Kasumi-1 (cell line): ENCODE results near the gene FBXO17.
"Not testable (repeated sequence)": the region's sequence is repeated elsewhere in the genome, so short reads cannot be mapped to it uniquely, and the experiment has no call there.

ENCODE experiments used
- DNase-seq, 2 experiments: peaks; one replicate each; lab custom pipeline; 2025; lab: John Stamatoyannopoulos, UW

Gene FBXO17

DNA sequence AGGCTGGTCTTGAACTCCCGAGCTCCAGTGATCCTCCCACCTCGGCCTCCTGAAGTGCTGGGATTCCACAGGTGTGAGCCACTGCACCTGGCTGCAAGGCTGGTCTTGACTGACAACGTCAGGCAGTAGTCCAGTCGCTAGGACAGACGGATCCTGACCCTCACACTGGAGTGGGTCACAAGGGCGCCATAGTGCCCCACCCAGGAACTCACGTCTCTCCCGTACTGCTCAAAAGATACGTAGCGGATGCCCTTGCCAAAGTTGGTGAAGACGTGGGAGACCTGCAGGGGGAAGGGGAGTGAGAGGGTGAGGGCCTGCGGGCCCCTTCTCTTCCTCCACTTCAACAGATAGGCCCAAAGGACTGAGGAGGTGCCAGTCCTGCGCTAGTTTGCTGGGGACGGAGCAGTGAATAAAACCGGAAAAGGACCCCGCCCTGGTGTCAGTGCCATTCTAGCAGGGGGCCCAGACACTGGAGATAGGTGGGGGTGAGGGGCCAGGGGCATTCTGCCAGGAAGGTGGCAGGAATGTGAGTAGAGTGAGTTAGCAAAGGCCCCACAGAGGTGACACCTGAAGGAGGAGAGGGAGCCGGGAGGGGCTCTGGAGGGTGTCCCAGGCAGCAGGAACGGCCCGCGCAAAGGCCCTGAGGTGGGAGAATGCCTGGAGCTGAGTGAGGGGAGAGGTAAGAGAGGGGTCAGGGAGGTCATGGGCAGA, 32.9 kb downstream of the FBXO17 start:
- DNase-seq, result no peak

DNA sequence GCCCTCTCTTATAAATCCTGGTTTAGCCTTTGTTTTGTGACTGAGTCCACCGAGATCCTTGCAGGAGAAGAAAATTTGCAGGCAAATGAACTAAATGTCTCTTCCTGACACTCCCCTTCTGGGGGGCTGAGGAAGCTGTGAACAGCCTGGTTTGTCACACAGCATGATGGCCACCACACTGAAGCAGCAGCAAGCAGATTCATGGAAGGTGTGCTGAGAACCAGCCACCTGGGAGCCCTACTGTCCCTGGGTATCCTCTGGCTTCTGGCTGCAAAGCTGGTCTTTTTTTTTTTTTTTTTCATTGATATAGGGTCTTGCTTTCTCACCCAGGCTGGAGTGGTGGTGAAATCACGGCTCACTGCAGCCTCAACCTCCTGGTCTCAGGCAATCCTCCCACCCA, 33.6 kb downstream of the FBXO17 start:
- no peak for DNase-seq

DNA sequence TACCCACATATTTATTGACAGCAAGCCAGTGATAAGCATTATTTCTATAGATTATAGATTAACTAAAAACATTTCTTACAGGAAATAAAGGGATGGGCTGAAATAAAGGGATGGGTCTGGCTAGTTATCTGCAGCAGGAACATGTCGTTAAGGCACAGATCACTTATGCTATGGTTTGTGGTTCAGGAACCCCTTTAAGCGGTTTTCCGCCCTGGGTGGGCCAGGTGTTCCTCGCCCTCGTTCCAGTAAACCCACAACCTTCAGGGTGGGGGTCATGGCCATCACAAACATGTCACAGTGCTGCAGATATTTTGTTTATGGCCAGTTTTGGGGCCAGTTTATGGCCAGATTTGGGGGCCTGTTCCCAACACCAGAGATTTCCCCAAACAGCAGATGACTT, 34.1 kb downstream of the FBXO17 start:
- DNase-seq, result not testable (repeated sequence)

DNA sequence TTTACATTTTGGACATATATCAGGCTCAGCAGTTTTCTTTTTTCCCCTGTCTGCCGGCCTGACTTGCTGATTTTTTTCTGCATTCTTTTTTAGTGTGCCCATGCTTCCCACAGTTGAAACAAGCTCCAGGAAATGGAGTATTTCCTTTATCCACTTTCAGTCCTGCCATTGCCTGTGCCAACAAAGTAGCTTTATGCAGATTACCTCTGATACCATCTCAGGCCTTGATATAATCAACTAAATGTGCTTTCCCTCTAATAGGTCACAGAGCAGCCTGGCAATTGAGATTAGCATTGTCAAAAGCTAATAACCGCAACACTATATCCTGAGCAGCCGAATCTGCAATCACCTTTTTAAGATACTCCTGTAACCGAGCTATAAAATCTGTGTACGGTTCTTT, 35.6 kb downstream of the FBXO17 start:
- DNase-seq, result no peak

DNA sequence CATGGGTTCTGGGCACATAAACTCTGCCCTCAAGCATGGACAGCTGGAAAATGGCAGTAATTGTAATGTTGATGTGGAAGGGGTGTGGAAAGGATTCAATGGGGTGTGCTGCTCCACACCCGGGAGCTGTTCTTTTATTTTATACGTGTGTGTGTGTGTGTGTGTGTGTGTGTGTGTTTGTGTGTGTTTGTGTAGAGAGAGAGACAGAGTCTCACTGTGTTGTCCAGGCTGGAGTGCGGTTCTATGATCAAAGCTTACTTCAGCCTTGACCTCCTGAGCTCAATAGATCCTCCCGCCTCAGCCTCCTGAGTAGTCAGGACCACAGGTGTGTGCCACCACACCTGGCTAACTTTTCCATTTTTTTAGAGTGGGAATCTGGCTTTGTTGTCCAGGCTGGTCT, 42.0 kb downstream of the FBXO17 start:
- DNase-seq, result no peak

DNA sequence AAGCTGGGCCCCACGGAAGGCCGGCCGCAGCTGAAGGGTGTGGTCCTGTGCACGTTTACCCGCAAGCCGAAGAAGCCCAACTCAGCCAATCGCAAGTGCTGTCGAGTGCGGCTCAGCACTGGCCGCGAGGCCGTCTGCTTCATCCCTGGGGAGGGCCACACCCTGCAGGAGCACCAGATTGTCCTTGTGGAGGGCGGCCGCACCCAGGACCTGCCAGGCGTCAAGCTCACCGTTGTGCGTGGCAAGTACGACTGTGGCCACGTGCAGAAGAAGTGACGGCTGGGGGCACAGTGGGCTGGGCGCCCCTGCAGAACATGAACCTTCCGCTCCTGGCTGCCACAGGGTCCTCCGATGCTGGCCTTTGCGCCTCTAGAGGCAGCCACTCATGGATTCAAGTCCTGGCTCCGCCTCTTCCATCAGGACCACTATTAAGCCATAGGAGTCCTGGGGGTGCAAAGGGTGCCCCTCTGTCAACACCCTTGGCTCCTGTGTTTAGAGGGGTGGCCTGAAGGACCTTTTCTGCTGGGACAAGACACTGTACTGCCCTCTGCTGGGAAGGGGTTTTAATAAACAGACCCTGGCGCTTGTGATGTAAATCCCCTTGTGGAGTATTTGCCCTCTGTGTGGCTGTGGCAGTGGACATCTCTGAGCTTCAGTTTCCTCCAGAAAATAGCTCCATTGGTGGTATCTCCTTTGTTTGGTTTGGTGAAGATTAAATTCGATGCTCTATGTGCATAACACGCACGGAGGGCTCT, 42.9 kb downstream of the FBXO17 start:
- DNase-seq, result peak; percentile 72 to 80

DNA sequence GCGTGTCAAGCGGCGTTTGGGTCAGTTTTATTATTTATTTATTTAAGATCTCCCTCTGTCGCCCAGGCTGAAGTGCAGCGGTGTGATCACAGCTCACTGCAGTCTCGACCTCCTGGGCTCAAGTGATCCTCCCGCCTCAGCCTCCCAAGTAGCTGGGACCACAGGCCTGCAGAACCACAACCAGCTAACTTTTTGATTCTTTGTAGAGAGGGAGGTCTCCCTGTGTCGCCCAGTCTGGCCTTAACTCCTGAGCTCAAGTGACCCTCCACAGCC, 44.1 kb downstream of the FBXO17 start:
- DNase-seq, result no peak

DNA sequence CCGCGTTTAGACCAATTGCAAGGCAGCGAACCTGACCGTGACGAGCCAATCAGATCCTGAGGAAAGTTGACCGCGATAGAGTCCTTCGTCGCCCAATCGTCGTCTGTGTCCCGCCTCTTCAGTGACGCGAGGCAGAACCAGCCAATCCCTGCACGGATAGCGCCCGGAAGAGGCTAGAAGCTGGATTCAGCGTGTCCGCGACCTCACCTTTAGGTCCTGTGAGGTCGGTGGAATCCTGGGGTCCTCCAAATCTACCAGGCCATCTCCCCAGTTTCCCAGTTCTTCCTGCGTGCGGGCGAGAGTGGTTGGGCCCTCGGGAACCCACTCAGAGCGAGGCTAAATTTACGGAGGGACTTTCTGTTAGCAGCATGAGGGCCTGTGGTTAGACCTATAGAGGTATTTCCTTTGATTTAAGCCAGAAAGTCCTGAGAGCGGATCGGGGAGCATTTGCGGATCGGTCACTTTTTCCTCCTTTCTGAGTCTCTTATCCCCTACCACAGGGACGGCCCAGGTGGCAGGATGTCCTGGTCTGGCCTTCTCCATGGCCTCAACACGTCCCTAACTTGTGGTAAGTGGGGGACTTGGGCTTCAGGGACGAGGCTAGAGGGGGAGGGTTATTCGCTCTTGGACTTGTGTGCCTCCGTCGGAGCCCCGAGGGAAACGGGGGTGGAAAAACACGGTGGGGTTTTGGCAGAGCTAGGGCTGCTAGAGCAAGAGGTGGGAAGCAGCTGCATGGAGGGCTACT, 44.6 kb downstream of the FBXO17 start, which contains the start of gene MRPS12:
Gene MRPS12, plus strand, starts transcription at position 169 of the 745 bp plus-strand sequence. Its CDS starts 351 bp downstream, at position 520.
- DNase-seq, result peak; percentile 97 to 98

DNA sequence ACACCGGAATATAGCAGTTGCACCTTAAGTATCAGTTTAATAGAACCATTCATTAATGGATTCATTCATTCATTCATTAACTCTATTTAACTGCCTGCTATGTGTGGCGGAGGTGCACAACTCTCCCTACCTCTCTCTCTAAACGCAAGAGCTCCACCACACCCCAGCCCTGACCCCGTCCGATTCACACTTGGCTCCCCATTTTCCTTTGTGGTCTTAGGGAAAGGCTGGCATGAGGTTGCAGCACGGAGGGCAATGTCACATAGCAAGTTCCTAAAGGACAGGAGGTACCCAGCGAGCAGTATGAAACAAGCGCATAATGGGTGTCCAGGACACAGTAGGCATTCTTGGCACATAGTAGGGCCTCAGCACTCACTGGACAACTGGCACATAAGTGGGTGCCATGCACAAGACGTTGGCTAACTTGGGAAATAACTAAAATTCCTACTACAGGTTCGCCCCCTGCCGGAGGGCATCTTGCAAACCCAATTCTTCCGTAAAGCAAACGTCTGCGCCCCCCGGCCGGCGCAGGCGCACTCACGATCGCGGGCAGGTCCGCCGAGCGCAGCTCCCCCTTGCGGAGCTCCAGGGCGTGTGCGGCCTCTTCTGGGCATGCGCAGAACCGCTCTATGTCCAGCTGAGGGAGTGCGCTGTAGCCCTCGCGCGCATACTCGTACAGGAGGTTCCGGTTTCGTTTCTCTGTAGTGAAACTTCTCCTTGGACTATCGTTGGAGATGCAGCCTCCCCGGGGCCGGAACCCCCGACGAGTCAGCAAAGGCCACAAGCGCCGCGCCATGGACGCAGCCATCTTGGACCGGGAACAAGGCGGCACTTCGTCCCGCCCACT, 45.4 kb downstream of the FBXO17 start, which contains the start of gene SARS2:
Gene SARS2, minus strand, starts transcription at position 835 of the 847 bp plus-strand sequence. Its CDS starts 27 bp downstream, at position 808.
- peak; percentile 89 to 92 for DNase-seq

DNA sequence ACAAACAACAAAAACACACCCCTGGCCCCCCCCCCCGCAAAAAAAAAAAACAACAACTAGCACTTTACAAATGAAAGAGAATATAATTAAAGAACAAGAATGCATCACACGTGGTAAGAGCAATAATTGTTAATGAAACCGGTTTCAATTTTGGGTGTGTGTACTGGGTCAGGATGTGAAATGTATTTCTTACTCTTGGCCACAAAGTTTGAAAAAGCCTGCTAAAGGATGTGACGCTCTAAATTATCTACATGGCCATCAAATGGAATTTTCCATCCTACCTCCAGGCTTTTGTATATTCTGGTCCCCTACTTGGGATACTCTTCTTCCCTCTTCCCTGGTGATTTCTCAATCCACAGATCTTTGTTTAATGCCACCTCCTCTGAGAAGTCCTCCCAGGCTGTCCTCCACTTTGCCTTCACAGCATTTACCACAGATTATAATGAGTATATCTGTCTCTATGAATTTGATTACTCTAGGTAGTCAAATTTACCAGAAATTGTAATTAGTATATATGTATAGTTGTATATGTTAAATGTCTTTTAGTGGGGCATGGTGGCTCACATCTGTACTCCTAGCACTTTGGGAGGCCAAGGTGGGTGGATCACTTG, 47.0 kb downstream of the FBXO17 start:
- DNase-seq, result no peak

DNA sequence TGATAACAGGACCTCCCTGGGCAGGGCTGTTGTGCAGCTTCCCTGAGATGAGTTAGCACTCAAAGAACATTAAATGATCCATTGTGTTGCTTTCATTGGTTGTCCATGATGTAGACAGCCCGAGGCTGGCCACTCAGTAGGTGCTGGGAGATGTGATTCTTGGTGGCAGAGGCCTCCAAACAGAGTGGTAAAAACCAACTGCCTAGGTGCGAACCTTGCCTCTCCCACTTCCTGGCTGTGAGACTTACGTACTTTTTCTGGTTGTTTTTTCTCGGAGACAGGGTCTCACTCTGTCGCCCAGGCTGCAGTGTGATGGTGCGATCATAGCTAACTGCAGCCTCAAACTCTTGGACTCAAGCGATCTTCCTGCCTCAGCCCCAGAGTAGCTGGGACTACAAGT, 51.2 kb downstream of the FBXO17 start:
- DNase-seq, result no peak

DNA sequence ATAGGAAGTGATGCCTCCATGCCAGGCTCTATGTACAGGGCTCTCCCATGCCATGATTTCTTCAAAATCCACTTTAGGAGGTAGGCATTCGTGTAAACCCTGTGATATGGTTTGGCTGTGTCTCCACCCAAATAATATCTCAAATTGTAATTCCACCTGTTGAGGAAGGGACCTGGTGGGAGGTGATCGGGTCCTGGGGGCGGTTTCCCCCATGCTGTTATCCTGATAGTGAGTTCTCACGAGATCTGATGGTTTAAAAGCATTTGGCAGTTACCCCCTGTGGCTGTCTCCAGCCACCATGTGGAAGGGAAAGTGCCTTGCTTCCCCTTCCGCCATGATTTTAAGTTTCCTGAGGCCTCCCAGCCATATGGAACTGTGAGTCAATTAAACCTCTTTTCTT, 53.1 kb downstream of the FBXO17 start:
- no peak for DNase-seq

DNA sequence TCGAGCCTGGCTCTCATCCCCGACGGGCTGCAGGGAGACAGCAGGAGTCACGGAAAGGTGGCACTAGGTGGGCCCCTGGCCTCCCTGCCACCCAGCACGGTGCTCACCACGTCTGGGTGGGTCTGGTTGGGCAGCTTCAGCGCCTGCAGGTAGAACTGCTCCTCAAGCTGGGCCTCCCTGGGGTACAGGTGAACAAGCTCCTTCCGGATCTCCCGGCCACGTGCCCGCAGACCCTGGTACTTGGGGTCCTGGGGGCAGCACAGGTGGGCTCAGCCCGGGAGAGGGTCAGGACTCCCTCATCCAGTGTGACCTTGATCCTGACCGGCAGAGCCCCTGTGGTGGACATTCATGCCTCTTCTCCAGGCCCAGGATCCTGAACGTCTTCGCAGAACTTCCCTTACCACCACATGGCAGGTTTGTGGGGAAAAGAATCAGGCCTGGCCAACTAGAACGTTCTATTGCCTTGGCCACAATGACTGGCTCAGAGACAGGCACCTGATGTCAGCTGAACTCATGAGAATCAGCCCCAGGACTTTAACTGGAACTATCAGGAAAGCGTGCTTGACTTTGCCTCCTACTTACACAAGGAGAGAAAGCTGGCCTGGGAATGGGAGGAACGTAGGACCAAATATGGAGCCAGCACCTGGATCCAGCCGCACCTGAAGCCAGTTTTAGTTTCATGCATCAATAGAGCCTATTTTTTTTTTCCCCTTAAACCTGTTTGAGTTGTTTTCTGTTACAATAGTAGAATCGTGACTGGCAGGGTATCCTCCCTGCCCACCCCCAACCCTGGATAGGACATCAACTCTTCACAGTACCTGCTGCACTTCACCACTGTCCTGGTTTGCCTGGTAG, 53.9 kb downstream of the FBXO17 start:
- no peak for DNase-seq

DNA sequence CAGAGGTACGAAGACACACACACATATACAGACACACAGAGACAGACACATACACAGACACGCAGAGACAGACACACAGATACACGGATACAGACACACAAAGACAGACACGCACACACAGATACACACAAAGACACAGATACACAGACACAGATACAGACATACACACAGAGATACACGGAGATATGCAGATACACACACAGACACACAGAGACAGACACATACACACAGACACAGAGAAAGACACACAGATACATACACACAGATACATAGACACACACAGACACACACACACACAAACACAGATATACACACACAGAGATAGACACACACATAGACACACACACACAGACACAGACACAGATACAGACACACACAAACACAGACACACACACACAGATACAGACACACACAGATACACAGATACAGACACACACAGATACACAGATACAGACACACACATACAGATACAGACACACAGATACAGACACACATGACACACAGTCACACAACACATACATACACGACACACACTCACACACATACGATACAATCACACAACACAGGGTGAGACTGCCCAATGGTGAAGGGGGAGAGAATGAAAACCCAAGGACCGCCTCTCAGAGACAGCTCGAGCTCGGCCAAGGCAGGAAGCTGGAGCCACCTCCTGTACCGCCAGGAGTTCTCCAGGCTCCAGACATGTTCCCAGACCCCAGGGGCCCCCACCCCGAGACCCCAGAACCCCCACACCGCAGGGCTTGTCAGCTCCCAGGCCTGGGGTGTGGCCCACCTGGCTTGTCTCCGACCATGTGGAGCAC, 54.7 kb downstream of the FBXO17 start:
- DNase-seq, result no peak

DNA sequence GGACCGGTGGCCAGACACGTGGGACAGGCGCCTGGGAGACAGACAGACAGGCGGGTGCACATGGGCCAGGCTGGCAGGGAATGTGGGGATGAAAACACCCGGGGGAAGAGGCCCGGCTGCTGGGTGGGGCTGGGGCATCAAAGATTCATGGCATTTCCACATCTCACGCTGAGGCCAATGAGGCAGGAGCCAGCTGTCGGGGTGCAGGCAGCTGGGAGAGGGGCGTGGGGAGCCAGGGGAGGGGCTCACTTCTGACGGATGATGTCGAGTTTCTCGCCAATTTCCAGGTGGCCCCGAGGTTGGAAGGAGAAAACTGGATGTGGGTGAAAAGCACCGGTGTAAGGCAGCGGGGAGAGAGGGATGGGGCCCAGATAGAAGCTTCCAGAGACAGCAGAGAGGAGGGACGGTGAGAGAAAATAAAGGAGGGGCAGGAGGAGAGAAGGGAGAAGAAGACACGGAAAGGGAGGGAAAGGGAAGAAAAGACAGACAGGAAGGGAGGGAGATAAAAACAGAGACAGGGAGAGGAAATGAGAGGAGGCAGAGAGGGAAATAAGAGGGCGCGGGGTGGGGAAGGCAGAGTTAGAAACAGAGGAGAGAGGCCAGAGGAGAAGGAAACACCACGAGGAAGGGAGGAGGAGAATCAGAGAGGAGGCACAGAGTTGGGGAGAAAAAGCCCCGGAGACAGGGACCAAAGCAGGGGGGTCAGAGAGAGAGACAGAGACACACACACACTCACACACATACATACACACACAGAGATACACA, 55.5 kb downstream of the FBXO17 start:
- no peak for DNase-seq

DNA sequence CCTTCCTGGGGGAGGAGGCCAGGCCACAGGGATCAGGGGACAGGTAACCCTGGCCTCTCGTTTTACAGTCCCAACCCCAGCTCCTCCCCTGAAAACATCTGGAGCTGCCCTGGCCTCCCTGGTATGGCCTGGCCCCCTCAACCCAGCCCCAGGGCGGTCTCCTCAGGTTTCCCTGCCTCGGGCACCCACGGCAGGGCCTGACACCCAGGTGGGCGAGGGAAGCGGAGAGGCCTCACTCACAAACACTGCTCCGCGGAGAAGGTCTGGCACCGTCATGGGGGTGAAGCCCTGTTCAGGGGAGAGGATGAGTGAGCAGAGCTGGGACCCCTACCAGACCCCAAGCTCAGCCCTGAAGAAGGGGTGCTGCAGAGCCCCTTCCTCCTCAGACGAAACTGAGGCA, 57.0 kb downstream of the FBXO17 start:
- DNase-seq, result no peak

DNA sequence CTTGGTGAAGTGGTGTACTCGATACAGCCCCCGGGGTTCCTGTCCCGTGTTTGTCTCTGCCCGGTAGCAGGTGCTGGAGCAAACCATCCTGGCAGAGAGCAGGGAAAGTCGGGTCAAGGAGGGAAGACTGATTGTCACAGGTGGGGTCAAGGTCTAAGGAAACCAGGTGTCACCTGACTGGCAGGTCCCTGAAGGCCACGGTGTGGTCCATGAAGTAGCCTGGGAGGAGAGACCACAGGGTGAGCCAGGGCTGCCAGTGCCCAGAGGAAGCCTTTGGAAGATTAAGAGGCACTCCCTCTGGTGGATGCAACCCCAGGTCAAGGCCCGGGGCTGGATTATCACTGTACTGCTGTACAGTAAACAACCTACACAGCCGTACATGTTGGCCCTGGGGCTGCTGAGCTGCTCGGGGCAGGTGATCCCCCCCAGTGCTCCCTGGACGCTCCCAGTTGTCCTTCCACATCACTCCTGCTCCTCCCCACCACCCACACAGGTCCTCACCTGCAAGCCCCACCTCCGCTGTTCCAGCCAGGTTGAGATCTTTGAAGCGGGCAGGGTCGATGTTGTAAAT, 57.5 kb downstream of the FBXO17 start:
- DNase-seq, result peak in 1 of 2 experiments; percentile 4

DNA sequence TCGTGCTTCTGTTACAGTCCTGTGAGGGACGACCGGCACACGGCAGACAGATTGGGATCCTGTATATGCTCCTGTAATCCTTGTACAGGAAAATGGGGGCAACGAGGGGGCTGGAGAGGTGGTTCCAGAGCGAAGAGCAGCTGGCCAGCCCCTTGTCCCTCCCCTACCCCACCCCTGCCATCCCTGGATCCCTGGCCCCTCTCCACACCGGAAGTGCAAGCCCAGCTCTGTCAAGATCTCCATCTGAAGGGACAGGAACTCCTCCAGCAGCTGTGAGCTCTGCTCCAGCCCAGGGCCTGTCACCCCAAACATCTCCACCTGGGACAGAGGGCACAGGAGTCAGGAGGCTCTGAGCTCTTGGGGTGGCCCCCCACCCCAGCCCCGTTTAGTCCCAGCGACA, 58.0 kb downstream of the FBXO17 start:
- DNase-seq, result no peak
